Panc1 (cell line): ENCODE measurements around the gene TNFSF12. TPM values are rescaled to one million over a fixed set of nuclear protein-coding genes. Genes with fewer than 3 reads are reported as not detected.

Experiments
- ATAC-seq: fragments of 200-7000 bp; cut with Tn5 transposase; 2 replicates; pipeline ENCODE4 v1.9.1; 2020; ENCODE audit warnings: mild to moderate bottlenecking, moderate library complexity
- BruUV-seq: library from RNA; stranded (reverse); fragments of 400-500 nt; replicated peaks from 2 replicates; lab custom pipeline; 2021; lab: Mats Ljungman, UMichigan
- CTCF ChIA-PET: fragments of 300-600 bp; sonication (Branson Sonifier 250); formaldehyde crosslinking; loops from one replicate; lab custom pipeline; 2022; ENCODE audit warnings: antibody characterized with exemption; lab: Charles Lee
- POLR2A ChIA-PET: fragments of 300-600 bp; sonication (Branson Sonifier 250); formaldehyde crosslinking; loops from one replicate; lab custom pipeline; 2022; ENCODE audit warnings: antibody characterized with exemption; lab: Charles Lee
- DNase-seq: peaks from one replicate; pipeline ENCODE4 v3.0.0-alpha.2; 2010; ENCODE audit warnings: low read depth, low spot score
- H3K27ac ChIP-seq: 2 replicates; pipeline ENCODE4 v1.5.1; 2011; ENCODE audit warnings: mild to moderate bottlenecking, low read length, inconsistent platforms
- H3K27me3 ChIP-seq: fragments of 200-500 bp; sonication (Bioruptor generic); 2 replicates; pipeline ENCODE4 v1.6.0; 2014; ENCODE audit warnings: low read length, inconsistent platforms; ENCODE audit not compliant: control insufficient read depth, insufficient read depth
- H3K36me3 ChIP-seq: fragments of 200-500 bp; sonication (Bioruptor generic); 2 replicates; pipeline ENCODE4 v1.5.1; 2014; ENCODE audit warnings: inconsistent platforms, mild to moderate bottlenecking, low read length, moderate library complexity; ENCODE audit not compliant: control insufficient read depth, insufficient read depth
- H3K4me1 ChIP-seq: 2 replicates; pipeline ENCODE4 v1.5.1; 2011; ENCODE audit warnings: inconsistent platforms, mild to moderate bottlenecking, low read length, moderate library complexity; ENCODE audit not compliant: control insufficient read depth, insufficient read depth
- H3K4me3 ChIP-seq, 2 experiments: 2 replicates each; pipeline ENCODE4 v1.5.1; 2011 to 2012; ENCODE audit warnings: low read depth in 2 of 2, low read length in 2 of 2, mild to moderate bottlenecking in 2 of 2, inconsistent platforms in 1 of 2, moderate library complexity in 1 of 2
- H3K9me3 ChIP-seq: fragments of 200-500 bp; sonication (Bioruptor generic); 2 replicates; pipeline ENCODE4 v1.5.1; 2014; ENCODE audit warnings: low read depth, mild to moderate bottlenecking, inconsistent platforms, low read length, moderate library complexity; ENCODE audit not compliant: control insufficient read depth, insufficient read depth
- CTCF ChIP-seq: fragments of 450-650 bp; IDR thresholded peaks from 2 replicates; pipeline ENCODE4 v1.5.1; 2017; ENCODE audit warnings: mild to moderate bottlenecking
- POLR2AphosphoS5 ChIP-seq: IDR thresholded peaks from 2 replicates; pipeline ENCODE4 v1.6.1; 2012; ENCODE audit warnings: mild to moderate bottlenecking, low read depth, low read length, moderate library complexity
- REST ChIP-seq, 2 experiments: IDR thresholded peaks; 2 replicates each; pipeline ENCODE4 v1.6.1; 2011 to 2012; ENCODE audit warnings: low read depth in 2 of 2, control low read depth in 1 of 2, low read length in 1 of 2, mild to moderate bottlenecking in 1 of 2, moderate library complexity in 1 of 2; ENCODE audit not compliant: insufficient read depth in 1 of 2
- SIN3A ChIP-seq: IDR thresholded peaks from 2 replicates; pipeline ENCODE4 v1.6.1; 2012; ENCODE audit warnings: low read depth, mild to moderate bottlenecking, low read length, moderate library complexity, borderline replicate concordance; ENCODE audit not compliant: insufficient read depth
- TCF7L2 ChIP-seq: IDR thresholded peaks from 2 replicates; pipeline ENCODE4 v1.6.1; 2011; ENCODE audit warnings: mild to moderate bottlenecking, low read depth, low read length, inconsistent platforms
- in situ Hi-C: cut with HindIII; loops from 2 replicates; pipeline ENCODE4 v1.10.0; 2016; ENCODE audit warnings: low sequenced_read_pairs, low pct_unique_long_range_greater_than_20kb
- intact Hi-C: fragments of 100-400 bp; cut with micrococcal nuclease; formaldehyde crosslinking; loops from one replicate; pipeline ENCODE4 v1.10.0; 2022; ENCODE audit not compliant: unreplicated experiment
- total RNA-seq: library from RNA; stranded (reverse); gene quantifications from one replicate; pipeline ENCODE4 v1.2.1, GENCODE V29; 2021; ENCODE audit not compliant: unreplicated experiment

The TNFSF12 gene
- total RNA-seq, 1 experiment from 2014 or later: 12.6 TPM

GRCh38 chr17:7515911-7516610 is 32.8 kb upstream of the TNFSF12 start:
- no TSS peak for BruUV-seq
- ChIA-PET POLR2A (interaction anchor here (0.6 kb wide), 1 partner anchor 17 kb away, joined by 5 read pairs; no protein-coding TSS in a partner anchor), CTCF (interaction anchor here (0.6 kb wide), 1 partner anchor 79 kb away, joined by 4 read pairs; no protein-coding TSS in a partner anchor)

GRCh38 chr17:7523033-7523432 is 25.8 kb upstream of the TNFSF12 start:
- intact Hi-C loops: no loop called here
- POLR2A ChIA-PET: no interaction called here

More at GRCh38 chr17:7515911-7516610, 32.8 kb upstream of the TNFSF12 start:
- in situ Hi-C loops: no loop called here
- Histone ChIP-seq H3K4me1 (no peaks in the 10 kb centered on the region), H3K9me3 (no peaks in the 10 kb centered on the region), H3K36me3 (no peaks in the 10 kb centered on the region; the same call in none of the 2 replicates), H3K27me3 (no peaks in the 10 kb centered on the region), H3K27ac (no peak overlapping the region), H3K4me3 (no peak overlapping the region)
- TF ChIP-seq CTCF: no peak
- TF ChIP-seq SIN3A: no peak
- no peak for TF ChIP-seq REST (IDR thresholded peaks at IDR 0.05; ENCODE audit: insufficient read depth in 1 of 2, low read depth in 2 of 2, low read length in 1 of 2)
- TF ChIP-seq TCF7L2: no peak
- TF ChIP-seq POLR2AphosphoS5: no peak
- no peak for ATAC-seq
- intact Hi-C loops: no loop called here
- no peak for DNase-seq

More at GRCh38 chr17:7523033-7523432, 25.8 kb upstream of the TNFSF12 start:
- no TSS peak for BruUV-seq
- ATAC-seq (no peak), DNase-seq (no peak)
- H3K27ac ChIP-seq: no peak overlapping the region
- no peaks in the 10 kb centered on the region for H3K4me1 ChIP-seq
- no peaks in the 10 kb centered on the region for H3K36me3 ChIP-seq
- H3K27me3 ChIP-seq: no peaks in the 10 kb centered on the region
- H3K4me3 ChIP-seq: no peak overlapping the region
- CTCF ChIA-PET: interaction anchor here (0.5 to 1.2 kb wide), 2 partner anchors 9 to 86 kb away, joined by 4 to 13 read pairs; no protein-coding TSS in a partner anchor
- in situ Hi-C loops: no loop called here
- TF ChIP-seq CTCF (peak; percentile 73), REST (IDR thresholded peaks at IDR 0.05; ENCODE audit: insufficient read depth in 1 of 2, low read depth in 2 of 2, low read length in 1 of 2) (no peak)
- no peaks in the 10 kb centered on the region for H3K9me3 ChIP-seq
